Mesenchymal stem cell (in vitro differentiated cells and primary cell): ENCODE data around the gene YTHDC2. TPM values are rescaled to one million over a fixed set of nuclear protein-coding genes. Genes with fewer than 3 reads are reported as not detected.

Experiments
- small RNA-seq: library from polyadenylated mRNA; stranded (forward); fragments of <200 nt; extraction: miRNeasy Mini kit (QIAGEN cat#:217004); gene quantifications from one replicate; pipeline ENCODE3, GENCODE V24; 2013; ENCODE audit warnings: low read depth

Gene YTHDC2

Small RNA genes within 50 kb of the gene (small RNA-seq; reads per million reads assigned to genes)
- gene RNU4ATAC13P: not detected
